Measurements from ENCODE around the gene KIAA0319L.
"Not testable (repeated sequence)": the region's sequence is repeated elsewhere in the genome, so short reads cannot be mapped to it uniquely, and the experiment has no call there.

Gene KIAA0319L

DNA sequence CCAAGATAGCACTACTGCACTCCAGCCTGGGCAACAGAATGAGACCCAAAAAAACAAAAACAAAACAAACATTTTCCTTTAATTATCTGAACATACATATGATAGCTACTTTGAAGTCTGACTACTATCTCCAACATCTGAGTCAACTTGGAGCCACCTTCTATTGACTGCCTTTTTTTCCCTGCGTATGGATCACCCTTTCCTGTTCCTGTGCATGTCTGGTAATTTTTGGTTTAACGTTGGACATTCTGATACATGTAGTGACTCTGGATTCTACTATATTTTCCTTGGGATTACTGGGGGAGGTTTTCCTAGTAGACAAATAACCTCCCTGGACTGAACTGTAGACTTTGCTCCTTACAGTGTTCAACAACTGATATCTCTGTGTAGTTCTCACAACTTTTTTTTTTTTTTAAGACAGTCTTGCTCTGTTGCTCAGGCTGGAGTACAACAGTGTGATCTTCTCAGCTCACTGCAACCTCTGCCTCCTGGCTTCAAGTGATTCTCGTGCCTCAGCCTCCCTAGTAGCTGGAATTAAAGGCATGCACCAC is 70.3 kb downstream of the KIAA0319L start:
- no peak overlapping the region for H3K4me3 ChIP-seq (ENCODE audit: low read length)
- no peak for TF ChIP-seq ZNF274 (IDR thresholded peaks at IDR 0.05; ENCODE audit: low read depth, low read length)

DNA sequence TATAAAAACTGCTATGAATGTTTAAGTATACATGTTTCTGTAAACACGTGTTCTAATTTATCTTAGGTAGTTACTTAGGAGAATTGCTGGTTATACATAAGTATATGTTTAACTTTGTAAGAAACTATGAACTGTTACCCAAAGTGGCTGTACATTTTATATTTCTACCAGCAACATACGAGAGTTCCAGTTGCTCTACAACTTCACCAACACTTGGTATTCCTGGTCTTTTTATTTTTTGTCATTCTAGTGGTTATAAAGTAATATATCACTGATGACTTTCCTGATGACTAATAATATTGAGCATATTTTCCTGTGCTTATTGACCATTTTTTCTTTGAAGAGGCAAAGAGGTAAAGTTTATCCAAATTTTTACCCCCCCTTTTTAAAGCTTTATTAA is 76.0 kb downstream of the KIAA0319L start:
- H3K4me3 ChIP-seq (ENCODE audit: low read length), result no peak overlapping the region
- TF ChIP-seq ZNF274 (IDR thresholded peaks at IDR 0.05; ENCODE audit: low read depth, low read length), result no peak

DNA sequence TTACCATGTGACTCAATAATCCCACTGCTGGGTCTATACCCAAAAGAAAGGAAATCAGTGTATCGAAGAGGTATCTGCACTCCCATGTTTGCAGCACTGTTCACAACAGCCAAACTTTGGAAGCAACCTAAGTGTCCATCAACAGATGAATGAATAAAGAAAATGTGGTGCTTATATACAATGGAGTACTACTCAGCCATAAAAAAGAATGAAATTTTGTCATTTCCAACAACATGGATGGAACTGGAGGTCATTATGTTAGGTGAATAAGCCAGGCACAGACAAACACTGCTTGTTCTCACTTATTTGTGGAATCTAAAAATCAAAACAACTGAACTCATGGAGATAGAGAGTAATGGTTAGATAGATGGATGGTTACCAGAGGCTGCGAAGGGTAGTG is 79.3 kb downstream of the KIAA0319L start:
- no peak for TF ChIP-seq ZNF274 (IDR thresholded peaks at IDR 0.05; ENCODE audit: low read depth, low read length)
- H3K4me3 ChIP-seq (ENCODE audit: low read length), result no peak overlapping the region

DNA sequence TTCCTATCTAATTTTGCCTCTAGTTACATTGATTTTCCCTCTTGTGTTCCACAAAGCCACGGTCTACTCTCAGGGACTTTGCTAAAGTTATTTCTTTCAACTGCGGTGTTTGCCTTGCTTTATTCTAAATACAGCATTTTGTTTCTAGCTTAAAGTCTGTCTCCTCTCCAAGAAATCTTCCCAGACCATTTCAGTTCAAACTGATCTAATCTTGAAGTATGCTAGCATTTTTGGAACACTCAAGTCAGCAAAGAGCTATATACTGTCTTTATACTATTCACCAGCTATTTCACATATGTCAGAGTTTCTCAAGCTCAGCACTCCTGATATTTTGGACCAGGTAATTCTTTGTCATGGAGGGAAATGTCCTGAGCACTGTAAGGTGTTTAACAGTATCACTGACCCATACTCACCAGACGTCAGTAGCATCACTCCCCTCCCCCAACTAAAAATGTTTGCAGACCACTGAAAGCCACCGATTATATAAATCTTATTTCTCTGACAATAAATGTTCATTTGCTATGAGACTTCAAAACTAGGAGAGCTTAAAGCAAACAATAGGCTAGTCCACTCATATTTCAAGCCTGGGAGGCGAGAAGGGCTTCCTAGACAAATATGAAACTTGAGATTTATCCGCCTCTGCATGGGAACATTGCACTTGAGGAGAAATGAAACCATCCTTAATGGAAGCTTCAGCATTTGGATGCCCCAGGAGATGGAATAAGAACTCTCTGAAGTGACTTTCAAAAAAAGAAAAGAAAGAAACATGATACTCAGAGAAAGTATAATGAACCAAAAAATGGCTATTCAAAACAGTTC is 81.1 kb downstream of the KIAA0319L start:
- TF ChIP-seq ZNF274 (IDR thresholded peaks at IDR 0.05; ENCODE audit: low read depth, low read length), result no peak

DNA sequence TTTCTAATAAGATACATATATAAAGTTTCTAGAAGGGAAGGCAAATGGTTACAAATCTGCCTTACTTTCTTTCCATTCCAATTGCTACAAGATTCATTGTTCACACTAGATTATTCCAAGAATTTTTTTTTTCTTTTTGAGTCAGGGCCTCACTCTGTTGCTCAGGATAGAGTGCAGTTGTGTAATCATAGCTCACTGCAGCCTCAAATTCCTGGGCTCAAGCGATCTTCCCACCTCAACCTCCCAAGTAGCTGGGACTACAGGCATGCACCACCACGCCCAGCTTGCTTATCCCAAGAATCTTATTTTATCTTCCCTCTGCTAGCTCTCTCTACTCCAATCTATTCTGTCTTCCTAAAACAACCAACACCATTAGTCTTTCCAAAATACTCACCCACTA is 81.8 kb downstream of the KIAA0319L start:
- no peak overlapping the region for H3K4me3 ChIP-seq (ENCODE audit: low read length)
- TF ChIP-seq ZNF274 (IDR thresholded peaks at IDR 0.05; ENCODE audit: low read depth, low read length), result no peak

More for the DNA sequence above, 81.1 kb downstream of the KIAA0319L start:
- H3K4me3 ChIP-seq (ENCODE audit: low read length), result no peak overlapping the region

DNA sequence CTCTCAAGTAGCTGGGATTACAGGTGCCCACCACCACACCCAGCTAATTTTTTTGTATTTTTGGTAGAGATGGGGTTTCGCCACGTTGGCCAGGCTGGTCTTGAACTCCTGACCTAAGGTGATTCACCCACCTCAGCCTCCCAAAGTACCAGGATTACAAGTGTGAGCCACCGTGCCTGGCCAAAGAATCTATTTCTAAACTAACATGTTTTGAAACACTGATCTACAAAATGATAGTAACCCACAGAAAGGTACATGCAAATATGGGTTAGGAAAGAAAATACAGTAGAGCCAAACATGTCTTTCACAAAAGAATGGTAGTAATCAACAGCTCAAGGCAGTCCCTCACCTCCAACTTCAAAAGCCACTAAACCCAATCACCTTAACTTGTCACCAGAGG is 84.0 kb downstream of the KIAA0319L start:
- not testable (repeated sequence) for H3K4me3 ChIP-seq (ENCODE audit: low read length)

DNA sequence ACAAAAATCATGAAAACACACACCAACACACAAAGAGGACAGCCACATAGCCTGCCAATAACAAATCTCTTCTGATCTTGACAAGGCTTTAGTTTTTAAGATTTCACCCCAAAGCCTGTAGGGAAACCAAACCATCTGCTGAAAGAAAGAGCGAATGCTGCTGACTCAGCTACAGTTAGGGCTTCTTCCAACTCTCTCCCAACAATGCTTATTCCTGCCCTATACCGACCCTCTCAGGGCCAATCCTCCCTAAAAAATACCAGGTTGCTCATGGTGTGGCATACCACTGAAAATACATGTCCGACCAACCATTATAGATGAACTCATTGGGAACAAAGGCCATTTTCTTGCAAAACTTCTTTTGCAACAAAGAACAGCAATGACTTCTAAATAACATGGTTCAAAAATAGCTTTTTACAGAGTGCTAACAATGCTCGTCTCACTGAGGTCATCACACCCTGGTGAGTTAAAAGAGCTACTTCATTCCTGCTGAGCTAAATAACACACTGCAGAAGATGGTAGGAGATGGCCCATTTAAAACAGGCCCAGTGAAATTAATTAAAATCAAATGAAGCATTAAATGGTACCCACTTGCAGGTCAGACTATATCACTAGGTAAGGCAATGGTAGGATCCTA is 86.1 kb downstream of the KIAA0319L start:
- no peak overlapping the region for H3K4me3 ChIP-seq (ENCODE audit: low read length)
- TF ChIP-seq ZNF274 (IDR thresholded peaks at IDR 0.05; ENCODE audit: low read depth, low read length), result no peak

DNA sequence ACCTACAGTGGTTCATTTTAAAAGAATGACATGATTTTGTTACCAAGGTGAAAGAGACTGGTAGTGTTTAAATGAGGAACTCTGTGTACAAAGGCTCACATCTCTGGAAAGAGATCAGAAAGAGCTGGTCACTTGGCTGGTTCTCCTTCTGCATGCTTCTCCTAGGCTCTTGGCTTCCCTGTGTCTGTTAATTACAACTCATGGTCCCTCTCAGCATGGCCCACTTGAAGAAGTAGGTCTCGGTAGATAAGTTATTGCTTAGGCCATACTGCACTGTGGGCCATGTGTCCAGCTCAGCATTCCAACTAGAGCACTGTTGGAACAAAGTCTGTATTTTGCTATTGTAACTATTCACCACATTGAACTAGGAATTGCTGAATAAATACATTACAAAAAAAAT is 91.1 kb downstream of the KIAA0319L start:
- no peak for TF ChIP-seq ZNF274 (IDR thresholded peaks at IDR 0.05; ENCODE audit: low read depth, low read length)
- H3K4me3 ChIP-seq (ENCODE audit: low read length), result no peak overlapping the region

DNA sequence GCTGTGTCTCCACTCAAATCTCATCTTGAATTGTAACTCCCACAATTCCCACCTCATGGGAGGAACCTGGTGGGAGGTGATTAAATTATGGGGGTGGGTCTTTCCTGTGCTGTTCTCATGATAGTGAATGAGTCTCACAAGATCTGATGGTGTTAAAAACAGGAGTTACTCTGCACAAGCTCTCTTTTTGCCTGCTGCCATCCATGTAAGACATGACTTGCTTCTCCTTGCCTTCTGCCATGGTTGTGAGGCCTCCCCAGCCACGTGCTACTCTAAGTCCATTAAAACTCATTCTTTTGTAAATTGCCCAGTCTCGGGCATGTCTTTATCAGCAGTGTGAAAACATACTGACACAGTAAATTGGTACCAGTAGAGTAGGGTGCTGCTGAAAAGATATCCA is 93.5 kb downstream of the KIAA0319L start:
- not testable (repeated sequence) for H3K4me3 ChIP-seq (ENCODE audit: low read length)

DNA sequence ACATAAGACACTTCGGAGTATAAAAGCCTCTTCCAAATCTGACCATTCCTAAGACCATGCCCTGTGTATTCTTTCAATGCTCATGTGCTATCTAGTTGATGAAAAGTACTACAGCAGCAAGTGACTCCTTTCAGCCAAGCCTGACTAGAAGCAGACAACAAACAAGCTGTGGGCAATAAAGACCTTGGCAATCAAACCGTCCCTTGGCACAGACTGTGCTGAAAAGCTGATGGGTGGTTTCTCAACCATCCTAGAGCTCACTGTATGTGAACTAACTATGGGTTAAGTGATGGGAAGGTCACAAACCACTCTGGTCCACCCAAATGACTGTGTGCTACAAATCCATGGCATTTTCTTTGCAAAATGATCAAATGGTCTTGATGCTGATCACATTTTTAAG is 94.0 kb downstream of the KIAA0319L start:
- H3K4me3 ChIP-seq (ENCODE audit: low read length), result no peak overlapping the region
- TF ChIP-seq ZNF274 (IDR thresholded peaks at IDR 0.05; ENCODE audit: low read depth, low read length), result no peak

DNA sequence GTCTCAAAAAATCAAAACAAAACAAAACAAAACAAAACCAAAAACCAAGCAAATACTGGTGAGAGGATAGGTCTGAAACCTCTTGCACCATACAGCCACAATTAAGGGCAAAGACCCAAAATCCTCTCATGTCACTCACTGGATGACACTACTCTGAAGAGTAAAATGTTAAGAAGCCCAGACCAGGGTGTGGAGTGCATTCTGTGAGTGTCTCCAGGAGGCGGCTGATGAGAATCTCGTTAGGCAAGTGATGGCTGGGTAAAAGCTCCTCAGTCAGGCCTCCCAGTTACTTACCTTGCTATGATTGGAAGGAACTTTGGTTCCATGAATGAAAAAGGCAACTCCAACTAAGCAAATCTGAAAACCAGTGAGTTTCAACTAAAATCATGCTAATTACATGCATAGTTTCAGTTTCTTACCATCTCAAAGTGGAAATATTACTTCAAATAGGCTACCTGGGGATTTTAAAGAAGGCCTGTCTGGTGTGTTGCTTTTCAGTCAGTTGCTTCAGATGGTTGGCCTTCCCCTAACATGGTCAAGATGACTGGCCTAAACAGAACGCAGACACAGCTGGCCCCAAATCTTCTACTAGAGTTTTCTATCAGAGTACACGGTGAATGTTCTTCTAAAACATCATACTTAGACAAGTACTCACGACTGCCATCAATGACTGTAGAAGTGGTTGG is 95.1 kb downstream of the KIAA0319L start:
- no peak for TF ChIP-seq ZNF274 (IDR thresholded peaks at IDR 0.05; ENCODE audit: low read depth, low read length)
- no peak overlapping the region; the same call in 1 of the 2 replicates for H3K4me3 ChIP-seq (ENCODE audit: low read length)

DNA sequence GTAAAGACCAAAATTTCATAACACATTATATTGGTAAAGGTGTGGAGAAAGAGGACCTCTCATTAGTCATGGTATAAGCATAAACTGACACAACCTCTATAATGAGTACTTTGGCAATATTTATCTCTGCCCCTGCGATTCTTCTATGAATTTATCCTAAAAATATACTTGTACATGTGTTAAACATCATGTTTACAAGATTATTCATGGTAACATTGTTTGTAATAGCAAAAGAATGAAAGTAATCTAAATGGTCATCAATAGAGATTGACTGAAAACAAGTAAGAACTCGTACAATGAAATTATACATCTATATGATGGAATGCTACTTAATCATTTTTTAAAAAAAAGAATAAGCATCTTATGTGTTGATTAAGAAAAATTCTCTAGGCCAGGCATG is 96.4 kb downstream of the KIAA0319L start:
- no peak overlapping the region for H3K4me3 ChIP-seq (ENCODE audit: low read length)
- TF ChIP-seq ZNF274 (IDR thresholded peaks at IDR 0.05; ENCODE audit: low read depth, low read length), result no peak

DNA sequence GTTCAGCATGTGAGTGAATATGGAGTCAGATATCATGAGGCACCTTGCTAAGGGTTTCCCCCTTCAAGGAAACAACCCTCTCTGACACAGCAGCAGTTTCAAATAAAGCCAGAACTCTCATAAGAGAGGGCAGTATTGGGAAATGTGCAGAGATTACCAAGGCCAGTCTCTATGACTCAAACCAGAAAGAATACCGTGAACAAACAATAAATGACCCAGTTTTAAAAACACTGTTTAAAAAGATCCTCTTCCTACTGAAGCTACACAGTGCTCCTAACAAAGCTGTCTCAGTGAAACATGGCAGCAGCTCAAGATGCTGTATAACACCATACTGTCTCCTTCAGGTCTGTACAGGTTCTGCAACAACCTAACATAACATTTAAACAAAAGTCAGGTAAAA is 102.6 kb downstream of the KIAA0319L start:
- TF ChIP-seq ZNF274 (IDR thresholded peaks at IDR 0.05; ENCODE audit: low read depth, low read length), result no peak
- no peak overlapping the region for H3K4me3 ChIP-seq (ENCODE audit: low read length)

DNA sequence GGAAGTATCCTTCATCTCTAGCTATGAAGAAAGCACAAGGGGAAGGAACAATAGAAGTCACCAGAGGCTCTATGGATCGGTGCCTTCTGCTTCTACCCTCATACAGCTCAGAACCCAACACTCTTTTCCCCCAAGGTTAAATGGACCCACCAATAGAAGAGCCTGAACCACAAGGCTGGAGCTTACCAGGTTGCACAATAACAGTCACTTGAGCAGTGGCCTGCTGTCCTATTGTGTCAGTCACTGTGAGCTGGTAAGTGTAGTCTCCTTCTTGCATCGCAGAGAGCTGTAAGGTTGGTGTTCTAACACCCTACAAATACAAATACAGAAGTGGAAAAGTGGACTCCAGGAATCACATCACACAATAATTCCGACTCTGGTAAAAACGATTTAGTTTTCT is 103.0 kb downstream of the KIAA0319L start:
- no peak overlapping the region for H3K4me3 ChIP-seq (ENCODE audit: low read length)
- no peak for TF ChIP-seq ZNF274 (IDR thresholded peaks at IDR 0.05; ENCODE audit: low read depth, low read length)

DNA sequence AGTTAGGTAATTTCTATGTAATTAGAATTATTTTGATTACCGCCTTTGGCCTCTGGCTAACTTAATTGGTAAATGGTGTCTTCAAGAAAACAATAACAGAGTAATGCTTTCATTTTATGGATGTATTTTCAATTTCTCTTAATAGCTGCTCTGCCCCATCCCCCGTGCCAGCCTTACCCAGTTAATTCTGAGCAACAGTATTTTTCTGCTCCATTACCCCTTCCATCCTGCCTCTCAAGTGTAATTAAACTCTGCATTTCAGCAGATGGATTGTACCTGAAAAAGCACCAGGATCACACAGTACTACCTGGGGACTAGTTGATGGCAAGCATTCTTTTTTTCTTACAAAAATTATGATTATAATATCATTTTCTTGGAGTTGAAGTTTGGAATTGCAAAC is 104.2 kb downstream of the KIAA0319L start:
- H3K4me3 ChIP-seq (ENCODE audit: low read length), result no peak overlapping the region
- TF ChIP-seq ZNF274 (IDR thresholded peaks at IDR 0.05; ENCODE audit: low read depth, low read length), result no peak

Data from GM08714 (cell line).